T-helper 9 cell (primary cell): ENCODE measurements around the gene OCA2.

Source experiments
- DNase-seq: peaks from one replicate; pipeline ENCODE4 v3.0.0-alpha.2; 2020

OCA2 gene

DNA sequence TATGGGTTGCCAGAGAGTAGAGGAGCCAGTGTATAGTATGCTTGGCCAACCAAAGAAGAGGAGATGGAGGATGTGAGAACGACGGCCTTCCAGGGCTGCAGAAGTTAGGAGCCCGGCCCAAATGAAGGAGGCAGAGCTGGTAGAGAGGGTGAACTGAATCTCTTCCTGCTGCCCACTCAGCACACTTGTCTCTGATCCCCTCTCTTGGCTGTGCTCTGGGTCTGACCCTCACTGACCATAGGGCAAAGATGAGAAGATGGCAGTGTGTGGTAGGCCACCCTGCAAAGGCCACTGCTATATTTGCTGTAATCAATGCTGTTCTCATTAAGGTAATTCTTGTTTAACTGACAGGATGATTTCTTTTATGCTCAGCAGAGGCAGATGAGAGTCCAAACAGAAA is 256.0 kb downstream of the OCA2 start:
- DNase-seq, result no peak

DNA sequence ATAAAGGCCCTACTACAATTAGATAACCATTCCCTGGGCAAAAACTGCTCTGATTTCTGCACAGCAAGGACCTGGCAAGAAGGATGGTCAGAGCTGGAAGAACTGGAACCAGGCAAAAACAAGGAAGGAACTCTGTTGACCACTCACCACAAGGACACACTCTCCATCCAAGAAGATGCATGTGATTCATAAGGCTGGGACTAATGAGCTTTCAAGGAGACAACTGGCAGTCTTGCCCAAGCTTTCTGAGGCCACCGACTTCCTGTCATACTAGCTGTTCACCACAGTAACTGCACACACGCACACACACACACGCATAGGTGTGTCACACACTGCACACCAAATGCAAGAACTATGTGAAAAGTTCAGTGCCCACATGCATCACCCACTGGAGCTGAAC is 256.6 kb downstream of the OCA2 start:
- no peak for DNase-seq

DNA sequence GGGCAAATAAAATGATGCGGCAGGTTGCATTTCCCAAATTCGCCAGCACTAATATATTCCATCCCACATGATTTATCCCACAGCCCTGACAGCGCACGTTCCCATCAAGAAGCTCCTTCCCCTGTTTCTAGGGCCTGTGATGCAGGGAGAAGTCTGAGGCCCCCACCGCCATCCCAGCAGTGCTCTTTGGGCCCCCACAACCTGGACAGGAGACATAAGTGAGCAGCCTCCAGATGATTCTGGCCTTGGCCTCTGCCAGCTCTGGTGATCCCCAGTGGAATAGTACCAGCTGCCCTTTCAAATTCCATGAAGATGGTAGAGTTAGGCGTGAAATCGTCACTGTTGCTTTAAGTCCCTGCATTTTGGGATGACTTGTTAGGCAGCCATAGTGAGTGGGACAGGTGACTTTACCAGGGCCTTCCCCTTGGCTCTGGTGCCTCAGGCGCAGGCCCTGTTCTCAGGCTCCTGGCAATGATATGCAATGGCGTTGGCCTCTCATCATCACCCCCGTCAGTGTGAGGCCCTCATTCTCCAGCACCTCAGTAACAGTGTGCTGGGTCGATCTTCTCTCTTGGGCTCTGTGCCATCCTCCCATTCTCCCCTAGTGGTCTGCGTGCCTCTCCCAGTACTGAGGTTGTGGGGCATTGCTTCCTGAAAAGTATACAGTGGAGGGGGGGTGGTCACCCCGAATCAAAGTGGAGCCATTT is 263.7 kb downstream of the OCA2 start:
- no peak for DNase-seq

DNA sequence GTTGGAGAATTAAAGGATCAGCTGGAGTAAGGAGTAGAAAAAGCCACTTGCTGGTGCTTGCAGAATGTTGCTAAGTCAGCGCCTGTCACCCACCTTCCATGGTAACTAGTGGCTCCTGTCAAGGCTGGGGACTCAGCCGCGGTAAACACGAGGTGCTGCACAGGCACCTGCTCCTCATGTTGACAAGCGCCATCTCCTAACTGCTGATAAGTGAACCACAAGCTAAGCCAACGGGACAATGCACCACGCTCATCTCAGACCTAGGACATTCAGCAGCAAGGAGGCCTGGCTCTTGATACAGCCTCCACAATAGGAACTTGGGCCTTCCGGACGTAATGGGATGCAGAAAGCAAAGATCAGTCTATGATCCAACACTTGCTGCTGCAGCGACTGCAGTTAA is 264.4 kb downstream of the OCA2 start:
- no peak for DNase-seq

DNA sequence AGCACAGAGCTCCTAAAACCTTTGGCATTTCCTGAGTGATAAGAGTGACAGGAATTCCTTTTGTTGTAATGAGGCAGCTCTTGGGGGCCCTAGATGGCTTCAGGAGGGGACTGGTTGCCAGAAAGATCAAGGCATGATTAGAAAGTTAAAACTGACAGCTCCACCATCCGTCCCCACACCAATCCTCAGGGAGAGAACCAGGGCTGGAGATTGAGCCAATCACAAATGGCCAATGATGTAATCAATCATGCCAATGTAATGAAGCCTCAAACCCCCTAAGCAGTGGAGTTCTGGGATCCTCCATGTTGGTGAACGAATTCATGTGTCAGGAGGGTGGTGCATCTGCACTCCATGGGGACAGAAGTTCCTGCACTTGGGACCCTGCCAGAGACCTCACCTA is 265.1 kb downstream of the OCA2 start:
- no peak for DNase-seq

DNA sequence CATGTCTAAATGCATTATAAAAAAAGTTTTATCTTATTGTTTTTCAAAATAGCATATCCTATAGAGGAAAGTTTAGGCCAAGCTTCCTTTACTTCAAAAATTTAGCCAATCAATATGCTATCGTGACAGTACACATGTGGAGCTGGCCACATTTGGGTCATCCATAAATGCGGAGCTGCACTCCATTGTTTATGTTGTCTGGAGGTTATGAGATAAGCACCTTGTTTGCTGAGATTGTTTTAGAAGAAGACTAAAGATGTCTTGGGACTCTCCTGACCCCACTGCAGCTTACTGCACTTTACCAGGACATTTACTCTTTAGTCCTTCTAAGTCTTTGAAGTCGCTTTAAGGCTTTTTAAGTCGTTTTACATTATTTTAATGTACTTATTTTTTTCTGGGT is 265.9 kb downstream of the OCA2 start:
- no peak for DNase-seq

DNA sequence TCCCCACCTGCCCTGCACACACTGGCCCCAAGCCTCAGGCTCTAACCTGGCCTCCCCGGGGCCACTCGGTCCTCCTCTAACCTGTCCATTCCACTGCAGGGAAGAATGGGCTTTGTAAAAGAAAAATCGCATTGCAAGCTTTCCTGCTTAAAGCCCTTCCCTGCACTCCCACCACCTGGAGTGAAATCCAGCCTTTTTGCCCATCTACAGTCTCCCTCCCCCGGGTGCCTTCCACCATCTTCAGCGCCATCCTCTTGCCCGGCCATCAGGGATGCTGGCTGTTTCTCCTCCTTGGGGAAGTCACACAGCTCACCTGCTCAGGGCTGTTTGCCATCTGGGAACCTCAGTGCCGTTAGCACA is 266.9 kb downstream of the OCA2 start:
- DNase-seq, result no peak

DNA sequence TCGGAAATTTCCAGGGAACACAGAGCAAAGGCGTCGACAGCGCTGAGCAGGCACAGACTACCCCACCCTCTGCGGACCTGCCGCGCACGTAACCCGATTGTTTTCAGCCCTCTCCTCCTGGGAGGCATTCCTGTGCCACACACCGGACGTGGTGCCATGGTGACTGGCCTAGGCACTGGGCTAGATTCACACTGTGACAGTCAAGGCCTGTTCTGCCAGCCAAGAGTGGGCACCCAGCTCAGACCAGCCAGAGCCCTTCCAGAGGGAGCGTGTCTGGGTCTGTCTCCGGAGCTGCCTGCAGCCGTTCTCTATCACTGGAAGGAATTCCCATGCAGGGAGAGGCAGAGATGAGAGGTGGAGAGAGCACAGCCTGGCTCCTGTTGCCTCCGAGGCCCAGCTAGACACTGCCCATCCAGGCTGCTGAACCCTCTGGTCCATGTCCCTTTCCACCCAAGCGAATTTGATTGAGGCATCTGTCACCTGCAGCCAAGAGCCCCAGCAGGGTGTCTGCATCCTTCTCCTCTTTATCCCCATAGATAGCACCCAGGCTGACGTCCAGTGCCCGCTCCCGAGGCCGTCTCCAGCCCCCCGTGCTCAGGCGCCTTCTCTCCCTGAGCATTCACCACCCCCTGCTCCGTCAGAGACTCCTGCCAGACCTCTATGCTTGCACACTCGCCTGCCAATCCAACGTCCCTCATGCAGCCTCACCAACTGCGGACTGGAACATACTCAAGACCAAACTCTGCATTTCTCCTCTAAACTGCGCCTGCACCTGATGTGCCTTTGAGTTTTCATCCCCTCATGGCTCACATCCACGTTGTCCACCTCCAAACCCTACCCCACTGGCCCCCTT is 267.5 kb downstream of the OCA2 start:
- no peak for DNase-seq

DNA sequence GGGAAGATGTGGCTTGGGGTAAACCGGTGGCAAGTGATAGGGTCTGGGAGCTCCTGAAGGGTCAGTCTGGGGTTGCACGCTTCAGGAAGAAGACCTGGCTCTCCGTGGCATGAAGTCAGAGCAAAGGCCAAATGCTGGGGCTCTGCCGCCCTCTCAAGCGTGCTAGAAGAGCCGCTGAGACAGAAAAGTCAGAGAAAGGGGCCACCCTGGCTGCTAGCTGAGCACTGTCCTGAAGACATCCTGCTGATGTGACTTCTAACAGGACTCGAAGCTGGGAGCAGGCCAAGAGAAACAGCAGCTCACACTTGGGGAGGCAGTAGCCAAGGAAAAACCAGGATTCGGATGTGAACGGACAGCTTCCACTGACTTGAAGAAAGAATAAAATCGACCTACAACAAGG is 270.4 kb downstream of the OCA2 start:
- DNase-seq, result no peak

DNA sequence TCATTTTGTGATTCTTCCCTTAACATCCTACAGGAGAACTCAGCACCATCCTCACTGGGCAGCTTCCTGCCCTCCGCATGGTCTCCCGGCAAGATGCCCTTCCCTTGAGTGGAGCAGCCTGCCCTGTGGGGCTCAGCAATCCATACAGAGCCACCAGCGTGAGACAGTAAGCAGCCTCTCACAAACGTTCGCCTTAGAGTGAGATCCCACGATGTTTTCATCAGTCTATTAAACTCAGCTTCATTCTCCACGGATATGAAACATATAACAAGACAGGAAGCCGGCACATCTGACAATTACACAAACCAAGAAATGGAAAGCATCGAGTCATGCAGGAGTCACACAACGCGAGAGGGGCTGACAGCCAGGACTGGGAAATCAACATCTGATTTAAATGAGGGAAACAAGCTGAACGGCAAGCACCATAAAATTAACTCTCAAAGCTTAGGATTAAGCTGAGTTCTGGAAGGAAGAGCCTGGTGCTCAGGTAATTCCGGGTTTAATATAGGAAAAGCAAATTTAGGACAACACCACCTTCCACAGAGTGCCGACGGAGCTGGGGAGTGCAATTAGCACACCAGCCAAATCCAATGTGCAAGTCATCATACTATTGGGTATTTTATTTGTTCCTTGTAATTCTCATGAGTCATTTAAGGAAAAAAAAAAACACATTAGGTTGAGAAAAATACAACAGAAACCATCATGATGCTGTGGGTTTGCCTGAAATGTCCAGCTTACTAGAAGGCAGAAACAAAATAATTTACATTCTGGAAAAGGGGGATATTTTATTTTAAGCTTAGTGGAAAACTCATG is 272.0 kb downstream of the OCA2 start:
- no peak for DNase-seq

DNA sequence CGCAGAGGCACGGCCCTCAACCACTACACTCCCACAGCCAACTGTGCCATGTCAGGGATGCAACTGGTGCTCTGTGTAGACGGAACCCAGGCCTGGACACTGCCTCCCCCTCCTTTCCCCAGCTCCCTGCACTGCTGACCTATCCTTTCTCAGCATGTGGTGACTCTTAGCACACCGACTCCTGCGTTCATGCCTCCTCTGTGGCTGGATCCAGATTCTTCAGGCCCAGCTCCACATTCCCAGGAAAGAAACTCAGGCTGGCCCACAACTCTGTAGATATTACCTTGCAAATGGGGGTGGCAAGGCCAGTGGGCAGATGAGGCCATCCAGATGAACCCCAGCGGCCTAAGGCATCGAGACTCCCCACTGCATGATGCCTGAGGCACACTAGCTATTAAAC is 272.7 kb downstream of the OCA2 start:
- DNase-seq, result no peak

DNA sequence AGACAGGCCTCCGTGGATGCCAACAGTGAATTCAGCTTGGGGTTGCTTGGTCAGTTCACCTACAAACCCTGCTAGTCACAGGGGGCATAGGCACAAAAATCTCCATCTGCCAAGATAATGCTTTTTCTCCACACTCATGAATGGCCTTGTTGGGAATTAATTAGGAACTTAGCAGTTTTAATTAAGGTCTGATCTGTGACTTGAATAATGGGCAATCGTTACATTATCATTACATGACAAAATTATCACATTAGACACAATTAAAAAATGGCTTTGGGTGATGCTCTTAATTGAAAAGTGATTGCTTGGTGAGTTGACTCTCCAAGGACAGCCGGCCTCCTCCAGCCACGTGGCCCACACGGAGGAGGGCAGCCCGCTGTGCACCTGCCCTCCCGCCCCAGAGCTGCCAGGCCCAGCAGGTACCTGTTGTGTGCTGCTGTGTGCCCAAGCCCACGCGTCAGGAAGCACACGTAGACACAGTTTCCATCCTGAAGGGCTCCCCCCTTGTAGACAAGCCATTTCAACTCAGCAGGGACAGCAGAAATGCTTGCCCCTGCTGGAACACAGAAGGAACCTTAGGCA is 274.2 kb downstream of the OCA2 start:
- no peak for DNase-seq

DNA sequence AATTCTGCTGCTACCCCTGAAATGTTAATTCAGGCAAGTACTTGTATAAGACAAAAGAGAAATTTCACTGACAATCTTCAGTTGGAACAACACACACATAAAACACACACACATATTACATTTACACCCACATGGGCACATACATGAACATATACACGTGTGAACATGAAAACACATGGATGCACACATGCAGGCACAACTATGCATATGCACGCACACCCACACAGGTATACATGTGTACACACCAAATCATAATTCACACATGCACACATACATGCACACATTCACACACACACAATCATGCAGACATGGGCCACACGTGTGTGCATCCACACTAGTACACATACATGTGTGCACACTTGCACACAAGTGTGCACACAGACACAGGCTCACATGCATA is 277.8 kb downstream of the OCA2 start:
- DNase-seq, result no peak

DNA sequence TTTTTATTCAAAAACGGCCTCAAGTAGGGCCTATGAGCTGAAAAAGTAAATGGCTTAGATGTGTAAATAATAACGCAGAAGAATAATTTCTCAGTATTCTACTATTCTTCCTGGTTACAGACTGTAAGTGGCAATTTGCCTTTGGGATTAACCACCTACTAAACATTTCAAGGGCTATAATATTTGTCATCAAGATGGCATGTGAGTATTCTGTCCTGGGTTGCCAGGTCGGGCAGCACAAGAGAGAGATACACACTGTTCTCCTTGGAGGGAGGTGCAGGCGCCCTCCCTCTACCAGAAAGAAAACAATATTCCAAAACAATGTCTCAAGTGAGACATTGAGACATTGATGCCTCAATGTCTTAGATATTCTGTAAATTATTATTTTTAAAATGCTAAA is 278.4 kb downstream of the OCA2 start:
- DNase-seq, result no peak

DNA sequence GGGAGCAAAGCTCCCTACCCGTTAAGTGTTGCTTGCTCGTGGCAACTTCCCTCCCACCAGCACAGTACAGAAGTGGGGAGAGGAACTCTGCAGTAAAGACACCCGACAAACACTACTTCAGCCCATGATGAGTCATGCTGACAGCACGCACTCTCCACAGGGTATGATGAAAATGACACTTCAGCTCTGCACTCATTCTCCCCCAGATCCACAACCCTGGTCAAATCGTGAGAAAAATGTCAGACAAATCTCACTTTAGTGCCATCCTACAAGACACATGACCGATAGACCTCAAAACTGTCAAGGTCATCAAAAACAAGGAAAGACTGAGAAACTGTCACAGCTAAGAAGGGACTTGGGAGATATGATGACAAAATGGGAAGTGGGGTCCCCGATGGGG is 278.9 kb downstream of the OCA2 start:
- DNase-seq, result no peak

DNA sequence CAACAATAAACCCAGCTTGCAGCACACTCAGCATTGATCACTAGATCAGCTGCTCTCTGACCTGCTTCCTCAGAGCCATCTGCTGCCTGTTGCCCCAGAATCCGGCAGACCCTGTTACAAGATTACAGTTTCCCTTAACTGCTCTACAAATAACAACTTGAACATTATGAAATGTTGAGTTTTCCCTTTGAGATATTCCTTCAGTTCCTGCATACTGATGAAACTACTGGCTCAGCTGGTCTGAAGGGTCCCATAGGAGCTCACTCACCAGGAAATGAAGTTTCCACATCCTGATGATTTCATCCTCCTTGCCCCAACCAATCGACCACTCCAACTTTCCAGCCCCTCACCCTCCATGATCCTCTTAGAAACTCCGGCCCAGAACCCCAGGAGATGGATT is 281.9 kb downstream of the OCA2 start:
- no peak for DNase-seq

DNA sequence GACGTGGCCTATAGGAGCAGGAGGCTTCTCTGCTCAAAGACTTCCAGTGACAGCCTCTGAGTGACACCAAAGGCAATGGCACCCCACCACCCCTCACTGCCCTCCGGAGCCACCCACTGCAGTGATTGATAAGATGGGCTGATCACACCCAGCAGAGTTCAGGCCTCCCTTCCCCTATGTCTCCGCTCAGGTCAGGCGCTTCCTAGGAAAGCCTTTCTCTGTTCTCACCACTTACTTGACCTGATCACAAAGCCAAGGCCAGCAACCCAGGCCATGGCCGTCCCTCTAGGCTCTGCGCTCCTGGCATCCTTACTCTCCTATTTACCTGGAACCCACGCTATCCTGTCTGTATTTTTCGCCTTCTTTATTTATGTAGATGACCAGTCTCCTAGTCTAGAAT is 282.3 kb downstream of the OCA2 start:
- no peak for DNase-seq

DNA sequence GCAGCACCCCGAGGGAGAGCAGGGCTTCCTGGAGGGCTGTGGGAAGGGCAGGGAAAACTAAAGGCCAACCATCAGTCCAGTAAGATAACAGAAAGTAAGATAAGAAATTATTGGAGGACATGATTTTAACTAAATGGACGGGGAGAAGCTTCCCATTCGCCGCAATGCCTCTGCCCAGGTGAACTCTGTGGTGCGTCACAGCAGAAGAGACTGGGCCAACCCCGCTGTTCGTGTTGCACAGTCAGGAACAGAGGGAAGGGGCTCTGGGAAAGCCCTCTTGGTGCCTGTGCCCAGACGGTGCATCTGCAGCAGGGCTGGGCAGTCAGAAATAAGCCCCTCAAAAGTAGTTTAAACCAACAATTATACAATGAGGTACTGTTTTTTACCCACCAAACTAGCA is 284.1 kb downstream of the OCA2 start:
- no peak for DNase-seq

DNA sequence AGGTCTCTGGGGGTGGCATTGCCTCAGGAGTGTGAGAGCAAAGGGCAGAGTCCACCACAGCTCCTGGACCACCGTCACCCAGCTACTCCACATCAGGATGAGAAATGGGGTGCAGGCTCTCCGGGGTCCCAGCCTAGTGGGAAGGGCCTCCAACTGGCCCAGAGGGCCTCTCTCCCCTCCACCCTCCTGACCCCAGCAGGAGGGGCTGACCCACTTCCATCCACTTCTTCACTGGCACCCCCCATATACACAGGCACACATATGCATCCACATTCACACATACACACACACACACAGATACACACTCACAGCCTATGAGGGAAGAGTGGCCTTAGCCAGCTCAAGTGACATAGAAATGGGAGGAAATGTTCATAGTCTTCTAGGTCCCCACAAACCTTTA is 286.0 kb downstream of the OCA2 start:
- DNase-seq, result no peak

DNA sequence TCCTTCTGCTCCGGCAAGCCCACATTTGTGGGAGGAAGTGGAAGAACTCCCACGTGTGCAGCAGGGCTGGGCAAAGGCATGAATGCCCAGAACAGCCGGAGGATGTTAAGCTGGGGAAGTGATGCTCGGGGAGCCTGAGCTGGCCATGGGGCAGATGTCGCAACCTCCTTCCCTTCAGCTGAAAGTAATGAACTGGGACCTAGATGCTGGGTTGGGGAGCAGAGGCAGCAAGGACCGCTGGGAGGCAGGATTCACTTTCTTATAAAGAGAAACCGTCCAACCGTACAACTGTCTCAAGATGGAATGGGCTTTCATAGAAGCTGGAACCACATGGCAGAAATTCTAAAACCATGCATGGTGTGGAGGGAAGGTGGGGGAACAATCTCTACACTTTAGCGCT is 290.9 kb downstream of the OCA2 start:
- DNase-seq, result no peak

DNA sequence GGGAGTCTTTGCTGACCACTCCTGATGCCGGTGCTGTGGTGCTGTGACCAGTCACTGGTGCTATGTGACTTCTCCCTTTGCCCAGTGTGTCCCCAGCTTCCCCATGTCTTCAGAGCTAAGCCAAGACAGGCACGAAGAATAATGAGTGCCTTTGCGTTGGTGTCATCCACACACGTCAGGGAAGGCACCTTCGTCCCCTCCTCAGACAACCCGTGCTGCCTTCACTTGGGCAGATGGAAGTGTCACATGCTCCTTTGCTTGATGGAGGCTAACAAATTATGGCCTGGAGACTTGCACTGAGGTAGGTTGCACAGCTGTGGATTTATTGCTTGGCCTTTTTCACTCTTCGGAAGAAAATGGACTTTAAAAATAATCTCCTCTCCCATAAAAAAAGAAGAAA is 291.8 kb downstream of the OCA2 start:
- DNase-seq, result no peak

DNA sequence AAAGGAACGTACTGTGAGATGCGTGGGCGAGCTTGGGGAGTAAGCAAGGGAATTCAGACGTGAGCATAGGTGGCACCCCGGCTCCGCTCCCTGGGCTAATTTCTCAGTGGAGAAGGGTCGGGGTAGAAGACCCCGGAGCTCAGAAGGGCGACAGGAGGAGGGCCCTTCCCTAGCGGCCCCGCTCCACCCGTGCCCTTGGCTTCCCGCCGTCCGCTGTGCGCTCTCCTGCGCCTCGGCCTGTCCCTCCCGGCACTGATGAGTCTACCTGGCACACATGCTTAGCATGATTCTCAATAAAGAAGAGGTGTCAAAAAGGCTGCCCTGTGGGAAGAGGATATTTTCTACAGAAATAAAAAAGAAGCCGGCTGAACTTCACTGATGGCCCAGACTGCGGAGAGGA is 292.7 kb downstream of the OCA2 start:
- DNase-seq, result no peak
